ENCODE data around the gene ALK.

DNA sequence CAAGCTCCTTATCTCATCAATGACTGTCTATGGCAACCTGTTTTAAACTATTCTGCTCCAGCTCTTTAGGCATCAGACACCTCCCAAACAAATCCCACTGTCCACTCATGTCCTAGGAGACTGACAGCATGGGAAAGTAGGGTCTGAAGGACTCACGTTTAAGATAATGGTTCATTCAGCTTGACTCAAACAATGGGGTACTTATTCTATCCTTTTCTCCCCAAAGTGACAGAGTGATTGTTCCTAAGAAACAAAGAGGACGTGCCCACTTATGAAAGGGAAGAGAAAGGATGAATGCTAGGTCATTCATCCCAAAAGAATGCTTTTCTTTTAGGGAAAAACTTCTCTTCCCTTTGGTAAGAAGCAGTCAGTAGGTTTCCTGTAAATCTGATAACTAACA is 41.9 kb downstream of the ALK start:
- TF ChIP-seq, protein P1, sequence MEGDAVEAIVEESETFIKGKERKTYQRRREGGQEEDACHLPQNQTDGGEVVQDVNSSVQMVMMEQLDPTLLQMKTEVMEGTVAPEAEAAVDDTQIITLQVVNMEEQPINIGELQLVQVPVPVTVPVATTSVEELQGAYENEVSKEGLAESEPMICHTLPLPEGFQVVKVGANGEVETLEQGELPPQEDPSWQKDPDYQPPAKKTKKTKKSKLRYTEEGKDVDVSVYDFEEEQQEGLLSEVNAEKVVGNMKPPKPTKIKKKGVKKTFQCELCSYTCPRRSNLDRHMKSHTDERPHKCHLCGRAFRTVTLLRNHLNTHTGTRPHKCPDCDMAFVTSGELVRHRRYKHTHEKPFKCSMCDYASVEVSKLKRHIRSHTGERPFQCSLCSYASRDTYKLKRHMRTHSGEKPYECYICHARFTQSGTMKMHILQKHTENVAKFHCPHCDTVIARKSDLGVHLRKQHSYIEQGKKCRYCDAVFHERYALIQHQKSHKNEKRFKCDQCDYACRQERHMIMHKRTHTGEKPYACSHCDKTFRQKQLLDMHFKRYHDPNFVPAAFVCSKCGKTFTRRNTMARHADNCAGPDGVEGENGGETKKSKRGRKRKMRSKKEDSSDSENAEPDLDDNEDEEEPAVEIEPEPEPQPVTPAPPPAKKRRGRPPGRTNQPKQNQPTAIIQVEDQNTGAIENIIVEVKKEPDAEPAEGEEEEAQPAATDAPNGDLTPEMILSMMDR (tag by site-specific recombination; IDR thresholded peaks at IDR 0.05), result no peak
- TF ChIP-seq, protein P2, sequence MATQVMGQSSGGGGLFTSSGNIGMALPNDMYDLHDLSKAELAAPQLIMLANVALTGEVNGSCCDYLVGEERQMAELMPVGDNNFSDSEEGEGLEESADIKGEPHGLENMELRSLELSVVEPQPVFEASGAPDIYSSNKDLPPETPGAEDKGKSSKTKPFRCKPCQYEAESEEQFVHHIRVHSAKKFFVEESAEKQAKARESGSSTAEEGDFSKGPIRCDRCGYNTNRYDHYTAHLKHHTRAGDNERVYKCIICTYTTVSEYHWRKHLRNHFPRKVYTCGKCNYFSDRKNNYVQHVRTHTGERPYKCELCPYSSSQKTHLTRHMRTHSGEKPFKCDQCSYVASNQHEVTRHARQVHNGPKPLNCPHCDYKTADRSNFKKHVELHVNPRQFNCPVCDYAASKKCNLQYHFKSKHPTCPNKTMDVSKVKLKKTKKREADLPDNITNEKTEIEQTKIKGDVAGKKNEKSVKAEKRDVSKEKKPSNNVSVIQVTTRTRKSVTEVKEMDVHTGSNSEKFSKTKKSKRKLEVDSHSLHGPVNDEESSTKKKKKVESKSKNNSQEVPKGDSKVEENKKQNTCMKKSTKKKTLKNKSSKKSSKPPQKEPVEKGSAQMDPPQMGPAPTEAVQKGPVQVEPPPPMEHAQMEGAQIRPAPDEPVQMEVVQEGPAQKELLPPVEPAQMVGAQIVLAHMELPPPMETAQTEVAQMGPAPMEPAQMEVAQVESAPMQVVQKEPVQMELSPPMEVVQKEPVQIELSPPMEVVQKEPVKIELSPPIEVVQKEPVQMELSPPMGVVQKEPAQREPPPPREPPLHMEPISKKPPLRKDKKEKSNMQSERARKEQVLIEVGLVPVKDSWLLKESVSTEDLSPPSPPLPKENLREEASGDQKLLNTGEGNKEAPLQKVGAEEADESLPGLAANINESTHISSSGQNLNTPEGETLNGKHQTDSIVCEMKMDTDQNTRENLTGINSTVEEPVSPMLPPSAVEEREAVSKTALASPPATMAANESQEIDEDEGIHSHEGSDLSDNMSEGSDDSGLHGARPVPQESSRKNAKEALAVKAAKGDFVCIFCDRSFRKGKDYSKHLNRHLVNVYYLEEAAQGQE (tag by site-specific recombination; IDR thresholded peaks at IDR 0.05), result no peak
- no peak for TF ChIP-seq ZNF670 (tag by site-specific recombination; IDR thresholded peaks at IDR 0.05; ENCODE audit: low read depth)
- TF ChIP-seq SCRT1 (tag by site-specific recombination; IDR thresholded peaks at IDR 0.05; ENCODE audit: borderline replicate concordance), result no peak
- TF ChIP-seq PRDM1 (tag by site-specific recombination; IDR thresholded peaks at IDR 0.05), result no peak
- no peak for TF ChIP-seq ZBTB8A (tag by site-specific recombination; IDR thresholded peaks at IDR 0.05)
- TF ChIP-seq YY1 (tag by site-specific recombination; IDR thresholded peaks at IDR 0.05), result no peak
- TF ChIP-seq ZNF521 (tag by site-specific recombination; IDR thresholded peaks at IDR 0.05), result no peak
- no peak for TF ChIP-seq ZNF747 (tag by site-specific recombination; IDR thresholded peaks at IDR 0.05)
- no peak for TF ChIP-seq RBAK (tag by site-specific recombination; IDR thresholded peaks at IDR 0.05)
- TF ChIP-seq GLI2 (tag by site-specific recombination; IDR thresholded peaks at IDR 0.05; ENCODE audit: borderline replicate concordance, low read depth), result no peak
- TF ChIP-seq, protein P3, sequence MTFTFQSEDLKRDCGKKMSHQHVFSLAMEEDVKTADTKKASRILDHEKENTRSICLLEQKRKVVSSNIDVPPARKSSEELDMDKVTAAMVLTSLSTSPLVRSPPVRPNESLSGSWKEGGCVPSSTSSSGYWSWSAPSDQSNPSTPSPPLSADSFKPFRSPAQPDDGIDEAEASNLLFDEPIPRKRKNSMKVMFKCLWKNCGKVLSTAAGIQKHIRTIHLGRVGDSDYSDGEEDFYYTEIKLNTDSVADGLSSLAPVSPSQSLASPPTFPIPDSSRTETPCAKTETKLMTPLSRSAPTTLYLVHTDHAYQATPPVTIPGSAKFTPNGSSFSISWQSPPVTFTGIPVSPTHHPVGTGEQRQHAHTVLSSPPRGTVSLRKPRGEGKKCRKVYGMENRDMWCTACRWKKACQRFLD (tag by site-specific recombination; IDR thresholded peaks at IDR 0.05), result no peak
- TF ChIP-seq, protein P4, sequence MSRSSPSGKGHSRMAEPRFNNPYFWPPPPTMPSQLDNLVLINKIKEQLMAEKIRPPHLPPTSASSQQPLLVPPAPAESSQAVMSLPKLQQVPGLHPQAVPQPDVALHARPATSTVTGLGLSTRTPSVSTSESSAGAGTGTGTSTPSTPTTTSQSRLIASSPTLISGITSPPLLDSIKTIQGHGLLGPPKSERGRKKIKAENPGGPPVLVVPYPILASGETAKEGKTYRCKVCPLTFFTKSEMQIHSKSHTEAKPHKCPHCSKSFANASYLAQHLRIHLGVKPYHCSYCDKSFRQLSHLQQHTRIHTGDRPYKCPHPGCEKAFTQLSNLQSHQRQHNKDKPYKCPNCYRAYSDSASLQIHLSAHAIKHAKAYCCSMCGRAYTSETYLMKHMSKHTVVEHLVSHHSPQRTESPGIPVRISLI (tag by site-specific recombination; IDR thresholded peaks at IDR 0.05), result no peak

Data from HEK293 (cell line).